ENCODE measurements around the gene SLC6A13.
A peak's percentile ranks its signal among the peaks of the same experiment; 100 is the strongest.

SLC6A13 gene

DNA sequence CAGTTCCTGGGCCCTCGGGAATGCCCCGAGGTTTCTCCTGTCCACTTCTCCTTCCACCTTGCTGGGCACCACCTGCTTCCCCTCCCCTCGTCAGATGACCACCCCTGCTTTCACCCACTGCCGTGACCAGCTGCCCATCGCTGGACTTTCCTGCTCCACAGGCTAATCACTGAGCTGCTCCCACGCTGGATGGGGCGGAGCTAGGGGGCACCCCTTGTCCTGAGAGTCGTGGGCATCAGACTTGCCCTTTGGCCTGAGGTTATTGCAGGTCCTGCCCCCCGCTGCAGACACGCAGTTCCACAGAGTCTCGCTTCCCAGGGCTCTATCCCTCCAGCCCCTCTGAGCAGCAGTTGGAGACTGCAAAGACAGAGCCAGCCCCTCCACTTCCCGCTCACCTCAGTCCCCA is 49.1 kb downstream of the SLC6A13 start:
- DNase-seq, result no peak

DNA sequence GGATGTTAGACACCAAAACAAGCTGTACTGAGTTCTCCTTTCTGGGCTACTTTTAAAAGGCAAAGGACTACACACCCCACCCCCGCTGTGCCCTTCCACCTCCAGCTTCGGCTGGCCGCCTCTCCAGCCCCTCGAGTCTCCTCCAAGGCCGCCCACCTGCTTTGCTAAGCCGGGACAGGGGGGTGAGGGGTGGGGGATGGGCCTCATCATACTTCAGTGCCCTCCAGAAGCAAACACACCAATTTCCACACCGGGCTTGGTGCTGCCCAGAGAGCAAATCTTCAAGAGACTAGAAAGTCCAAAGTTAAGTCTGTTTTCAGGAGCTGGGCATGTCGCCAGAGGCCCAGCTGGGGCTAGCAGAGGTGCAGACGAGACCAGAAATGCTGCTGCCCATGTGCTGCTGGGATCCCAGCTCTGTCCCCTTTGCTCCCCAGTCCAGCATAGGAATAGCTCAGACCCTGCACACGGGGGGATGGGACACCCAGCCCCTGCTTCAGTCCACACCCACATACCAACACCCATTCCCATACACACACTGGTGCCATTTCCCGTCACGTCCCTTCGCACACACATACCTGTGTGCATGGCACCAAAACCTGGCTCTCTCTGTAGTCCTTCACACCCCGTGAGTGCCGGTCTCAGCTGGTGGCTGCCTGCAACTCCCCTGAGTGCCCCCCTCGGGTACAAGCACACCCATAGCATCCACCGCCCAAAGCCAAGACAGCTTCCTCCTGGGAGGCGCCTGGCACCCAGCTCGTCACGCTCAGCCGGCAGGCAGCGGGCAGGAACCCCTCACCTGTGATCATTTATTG is 49.7 kb downstream of the SLC6A13 start:
- DNase-seq, result no peak

DNA sequence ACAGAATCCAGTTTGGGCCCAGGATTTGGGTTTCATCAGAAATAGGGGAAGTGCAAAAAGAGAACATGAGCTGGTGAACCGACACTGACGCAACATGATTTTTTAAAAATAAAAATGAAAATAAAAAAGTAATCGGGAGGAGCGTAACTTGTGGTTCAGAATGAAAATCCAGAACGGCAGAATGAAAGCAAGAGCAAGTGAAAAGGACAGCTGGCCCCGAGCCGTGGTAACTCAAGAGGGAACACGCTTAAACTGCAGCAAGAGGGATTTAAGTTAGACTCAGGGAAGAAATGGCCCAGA is 50.3 kb downstream of the SLC6A13 start:
- DNase-seq, result no peak

DNA sequence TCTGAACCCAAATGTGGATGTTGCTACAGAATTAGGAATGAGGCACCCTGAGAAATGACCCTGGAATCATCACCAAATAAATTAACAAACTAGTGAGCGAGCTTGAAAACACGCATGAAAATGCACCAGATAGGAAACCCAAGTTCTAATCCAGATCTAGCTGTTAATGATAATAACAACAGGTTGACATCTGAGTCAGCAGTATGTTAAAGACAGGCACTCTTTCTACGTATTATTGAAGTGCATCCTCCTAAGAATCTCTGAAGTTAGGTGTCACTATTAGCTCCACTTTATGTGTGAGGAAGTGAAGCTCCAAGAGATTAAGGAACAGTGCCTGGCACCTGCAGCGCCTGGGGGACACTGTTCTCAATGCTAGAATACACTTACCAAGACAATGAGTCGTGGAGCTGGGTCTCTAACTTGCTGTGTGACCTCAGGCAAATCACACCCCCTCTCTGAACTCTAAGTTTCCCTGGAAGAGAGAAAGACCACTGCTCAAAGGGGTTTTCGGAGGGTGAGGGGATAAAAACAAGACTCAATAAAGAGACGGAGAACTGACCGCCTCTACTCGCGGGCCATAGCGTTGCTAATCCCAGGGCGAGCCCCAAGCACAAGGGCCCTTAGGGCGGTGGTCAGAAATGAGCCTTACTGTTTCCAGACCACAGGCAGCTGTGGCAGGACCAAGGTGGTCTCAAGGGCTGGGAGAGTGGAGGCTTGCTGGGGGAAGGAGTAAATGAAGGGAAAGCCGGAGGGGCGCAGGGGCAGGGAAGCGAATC is 50.8 kb downstream of the SLC6A13 start:
- no peak for DNase-seq

DNA sequence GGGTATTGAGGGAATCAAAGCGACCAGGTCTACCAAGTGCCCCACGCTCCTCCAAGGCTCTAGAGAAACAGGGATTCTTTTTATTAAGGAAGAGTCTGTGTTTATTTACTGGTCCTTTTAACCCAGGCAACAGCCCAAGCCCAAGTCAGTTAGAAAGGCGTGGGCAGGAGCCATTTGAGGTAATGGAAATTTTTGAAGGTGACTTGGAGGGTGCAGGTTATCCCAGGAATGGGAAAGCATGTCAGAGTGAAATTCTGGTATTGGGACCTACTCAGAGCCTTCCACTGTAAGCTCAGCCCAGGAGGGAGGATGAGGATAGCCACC is 51.5 kb downstream of the SLC6A13 start:
- DNase-seq, result no peak

DNA sequence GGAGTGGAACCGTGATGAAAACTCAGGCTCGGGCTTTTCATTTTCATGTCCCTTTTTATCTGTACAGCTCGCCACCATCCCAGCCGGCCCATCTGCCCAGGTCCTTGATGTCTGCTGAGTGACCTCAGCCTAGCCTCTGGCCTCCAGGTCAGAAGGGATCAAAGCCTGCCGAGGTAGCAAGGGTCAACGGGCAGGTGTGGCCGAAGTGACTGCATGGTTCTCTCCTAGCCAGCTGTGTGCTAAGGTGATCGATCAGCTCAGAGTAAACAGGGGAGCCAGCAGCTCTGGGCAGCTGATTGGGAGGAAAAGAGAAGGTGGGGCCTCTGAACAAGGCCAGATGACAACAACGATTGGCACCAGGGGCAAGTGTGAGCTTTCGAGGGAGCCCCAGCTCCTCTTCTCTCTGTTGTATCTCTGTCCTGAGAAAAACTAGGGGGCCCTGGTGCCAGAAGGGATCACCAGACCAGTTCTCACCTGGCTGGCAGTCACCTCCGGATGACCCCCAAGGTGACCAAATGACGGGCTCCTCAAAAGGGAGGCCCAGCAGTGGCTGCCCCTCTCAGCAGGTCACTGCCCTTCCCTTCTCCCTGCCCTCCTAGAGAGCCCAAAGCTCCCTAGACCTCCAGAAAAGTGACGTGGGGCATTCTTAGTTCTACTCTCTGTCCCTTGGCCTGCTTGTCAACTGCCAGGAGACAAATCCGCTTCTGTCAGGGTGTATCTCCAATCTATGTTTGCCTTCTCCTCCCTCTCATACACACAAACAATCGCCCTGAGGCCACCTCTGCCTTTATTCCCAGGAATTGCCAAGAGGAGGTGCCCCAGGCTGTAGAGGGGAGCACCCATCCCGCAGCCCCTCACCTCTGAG is 52.1 kb downstream of the SLC6A13 start:
- no peak for DNase-seq

DNA sequence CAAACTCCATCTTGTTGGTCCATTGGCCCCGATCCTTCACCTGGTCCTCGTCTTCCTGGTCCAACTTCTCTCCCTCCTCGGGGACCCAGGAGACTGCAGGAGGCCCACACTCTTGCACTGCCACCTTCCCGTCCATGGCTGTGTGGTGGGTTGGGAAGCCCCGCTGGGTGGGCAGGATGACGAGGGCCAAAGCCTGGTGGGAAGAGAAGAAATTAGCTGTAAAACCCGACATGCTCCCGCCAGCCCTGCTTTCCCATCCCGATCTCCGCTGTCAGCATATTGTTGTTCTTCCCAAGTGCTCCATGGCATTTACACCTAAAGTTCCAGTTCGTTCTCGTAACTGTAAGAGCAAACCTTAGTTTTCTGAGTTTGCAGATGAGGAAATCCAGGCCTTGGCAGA is 52.8 kb downstream of the SLC6A13 start:
- DNase-seq, result no peak

DNA sequence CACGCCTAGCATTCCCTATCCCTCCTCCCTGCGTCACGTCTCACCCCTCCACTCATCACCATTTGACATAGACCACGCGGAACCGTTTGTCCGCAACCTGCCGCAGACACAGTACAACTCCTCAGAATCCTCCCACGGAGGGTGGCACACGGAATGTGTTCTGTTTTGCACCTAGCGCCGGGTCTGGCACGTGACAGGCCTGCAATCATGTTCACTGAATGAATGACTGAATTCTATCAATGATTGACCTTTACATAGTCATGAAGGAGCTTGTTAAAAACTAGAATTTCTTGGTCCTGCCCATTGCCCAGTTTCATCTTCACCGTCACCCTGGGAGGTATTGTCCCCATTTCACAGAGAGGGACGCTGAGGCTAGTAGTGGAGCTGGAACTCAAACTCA is 53.4 kb downstream of the SLC6A13 start:
- no peak for DNase-seq

DNA sequence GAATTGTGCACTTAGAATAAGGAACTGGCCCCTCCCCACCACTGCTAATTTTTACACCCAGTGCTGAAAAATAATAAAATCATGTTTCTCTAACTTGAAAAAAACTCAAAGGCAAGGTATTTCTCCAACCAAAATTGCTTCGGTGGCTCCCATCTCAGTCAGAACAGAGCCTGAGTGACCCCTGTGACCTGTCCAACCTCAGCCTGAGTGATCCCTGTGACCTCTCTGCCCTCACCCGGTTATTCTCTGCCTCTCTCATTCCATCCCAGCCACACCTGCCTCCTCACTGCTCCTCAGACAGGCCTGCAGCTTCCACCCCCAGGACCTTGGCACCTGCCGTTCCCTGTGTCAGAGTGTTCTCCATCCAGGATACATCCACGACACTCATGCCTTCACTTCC is 53.8 kb downstream of the SLC6A13 start:
- no peak for DNase-seq

DNA sequence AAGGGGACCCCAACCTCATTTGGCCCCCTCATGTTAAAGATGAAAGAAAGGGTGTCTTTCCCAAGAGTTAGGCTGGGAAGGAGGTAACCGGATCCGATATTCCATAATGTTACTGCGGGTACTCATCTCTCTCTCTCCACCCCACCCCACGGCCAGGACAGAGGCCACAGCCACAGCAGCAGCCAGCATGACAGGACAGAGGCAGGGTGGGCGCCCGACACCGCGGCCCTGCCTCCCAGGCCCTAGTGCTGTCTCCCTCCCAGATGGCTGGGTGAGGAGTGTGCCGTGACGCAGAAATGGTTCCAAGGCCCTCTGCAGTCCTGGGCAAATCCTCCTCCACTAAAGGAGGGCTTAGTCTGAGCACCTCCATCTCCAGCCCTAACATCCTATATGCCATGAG is 54.8 kb downstream of the SLC6A13 start:
- no peak for DNase-seq

DNA sequence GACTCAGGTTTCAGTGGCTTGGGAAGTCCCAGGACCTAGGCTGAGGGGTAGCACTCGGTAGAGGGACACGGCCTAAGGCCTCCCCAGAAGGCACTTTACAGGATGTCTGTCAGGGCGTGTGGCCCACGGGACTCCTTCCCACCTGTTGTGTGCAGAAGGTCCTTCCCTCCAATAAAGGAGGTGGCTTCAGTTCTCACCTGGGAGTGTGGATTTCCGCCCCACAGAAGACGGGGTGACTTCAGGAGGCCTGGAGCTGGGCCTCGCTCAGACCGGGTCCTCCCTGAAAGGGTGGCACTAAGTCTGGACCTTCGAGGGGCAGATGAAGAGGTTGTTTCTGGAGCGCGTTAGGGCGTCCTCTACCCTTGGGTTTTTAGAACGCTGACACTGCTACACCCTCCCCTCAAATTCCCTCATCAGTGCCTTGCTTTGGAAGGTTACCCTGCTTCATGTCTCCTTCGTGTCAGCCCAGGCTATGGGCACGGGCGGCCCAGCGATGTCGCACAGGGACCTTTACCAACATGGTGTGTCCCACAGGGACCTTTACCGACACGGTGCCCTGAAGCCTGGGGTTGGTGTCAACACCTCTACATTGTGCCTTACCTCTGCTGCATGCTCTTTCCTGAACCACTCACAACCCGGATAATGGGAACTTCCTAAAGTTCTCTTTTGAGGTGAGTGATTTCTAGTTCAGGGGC is 55.7 kb downstream of the SLC6A13 start:
- DNase-seq, result no peak

DNA sequence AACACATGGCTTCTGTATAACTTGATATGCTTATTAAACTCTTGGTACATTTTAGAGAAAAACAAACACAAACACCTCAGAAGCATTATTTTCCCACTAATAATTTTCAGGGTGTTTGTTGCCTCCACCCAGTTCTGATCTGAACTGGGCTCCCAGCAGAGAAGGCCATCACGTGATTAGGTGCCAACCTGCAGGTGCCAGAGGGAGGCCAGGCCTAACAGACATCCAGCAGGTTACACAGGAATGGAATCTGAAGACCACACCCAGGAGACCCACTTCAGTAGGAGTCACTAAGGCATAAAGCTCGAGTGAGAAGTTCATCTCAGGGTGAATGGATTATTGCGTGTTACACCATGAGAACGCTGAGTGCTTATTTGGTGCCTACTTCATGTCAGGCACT is 57.6 kb downstream of the SLC6A13 start:
- no peak for DNase-seq

DNA sequence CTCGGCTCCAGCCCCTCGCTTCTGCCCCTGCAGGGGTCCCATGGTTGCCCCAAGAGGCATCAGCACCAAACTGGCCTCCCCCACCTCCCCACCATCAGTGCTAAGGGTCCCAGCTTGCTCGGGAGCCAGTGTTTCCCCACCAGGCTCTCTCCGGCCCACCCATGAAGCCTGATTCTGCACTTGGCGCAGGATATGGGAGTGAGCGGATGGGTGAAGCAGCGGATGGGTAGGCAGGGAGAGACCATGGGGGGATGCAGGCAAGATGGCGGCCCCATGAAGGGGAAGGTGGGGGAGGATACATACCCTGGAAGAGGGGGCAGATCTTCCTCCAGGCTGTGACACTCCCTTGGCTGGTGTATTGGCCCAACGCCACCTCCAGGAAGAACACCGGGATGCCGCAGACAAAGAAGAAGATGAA is 58.4 kb downstream of the SLC6A13 start:
- no peak for DNase-seq

DNA sequence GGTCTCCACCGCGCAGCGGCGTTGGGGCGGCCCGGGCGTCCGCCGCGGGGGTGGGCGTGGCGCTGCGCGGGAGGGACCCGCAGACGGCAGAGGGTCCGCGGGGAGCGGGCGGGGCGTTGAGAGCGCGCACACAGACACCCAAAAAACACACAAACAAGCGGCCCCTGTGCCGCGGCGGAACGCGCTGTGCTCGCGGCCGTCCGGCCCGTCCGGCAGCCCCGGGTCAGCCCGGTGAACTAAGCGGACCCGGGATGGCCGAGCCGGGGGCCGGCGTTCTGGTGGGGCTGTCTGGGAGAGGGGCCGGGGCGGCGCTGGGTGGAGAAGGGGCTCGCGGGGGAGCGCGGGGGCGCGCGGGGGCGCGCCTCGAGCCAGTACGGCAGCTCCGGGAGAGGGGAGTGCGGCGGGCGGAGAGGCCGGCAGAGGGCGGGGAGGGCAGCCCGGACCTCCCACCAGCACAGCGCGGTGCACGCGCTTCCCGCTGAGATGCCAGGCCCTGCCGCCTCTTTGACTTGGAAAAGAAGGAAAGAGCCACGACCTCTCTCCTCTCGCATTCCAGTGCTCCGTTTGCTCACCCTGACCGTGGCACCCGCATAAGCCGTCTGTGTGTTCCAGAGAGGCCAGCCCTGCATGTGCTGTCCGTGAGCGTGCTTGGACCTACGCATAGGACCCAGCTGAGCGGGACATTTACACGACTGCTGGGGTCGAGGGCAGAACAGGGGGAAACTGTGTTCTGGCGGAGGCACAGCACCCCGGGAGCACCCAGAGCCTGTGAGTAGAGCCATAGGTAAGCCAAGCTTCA is 59.0 kb downstream of the SLC6A13 start:
- DNase-seq, result peak; percentile 70

DNA sequence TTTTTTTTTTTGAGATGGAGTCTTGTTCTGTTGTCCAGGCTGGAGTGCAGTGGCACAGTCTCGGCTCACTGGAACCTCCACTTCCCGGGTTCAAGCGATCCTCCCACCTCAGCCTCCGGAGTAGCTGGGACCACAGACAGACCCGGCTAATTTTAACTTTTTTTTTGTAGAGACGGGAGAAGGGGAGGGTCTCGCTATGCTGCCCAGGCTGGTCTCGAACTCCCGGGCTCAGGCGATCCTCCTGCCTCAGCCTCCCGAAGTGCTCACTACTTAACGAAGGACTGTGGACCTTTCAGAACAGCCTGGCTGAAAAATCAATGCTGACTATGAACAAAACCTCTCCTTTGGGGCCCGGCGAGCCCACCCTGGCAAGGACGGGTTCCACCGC is 59.6 kb downstream of the SLC6A13 start:
- no peak for DNase-seq

DNA sequence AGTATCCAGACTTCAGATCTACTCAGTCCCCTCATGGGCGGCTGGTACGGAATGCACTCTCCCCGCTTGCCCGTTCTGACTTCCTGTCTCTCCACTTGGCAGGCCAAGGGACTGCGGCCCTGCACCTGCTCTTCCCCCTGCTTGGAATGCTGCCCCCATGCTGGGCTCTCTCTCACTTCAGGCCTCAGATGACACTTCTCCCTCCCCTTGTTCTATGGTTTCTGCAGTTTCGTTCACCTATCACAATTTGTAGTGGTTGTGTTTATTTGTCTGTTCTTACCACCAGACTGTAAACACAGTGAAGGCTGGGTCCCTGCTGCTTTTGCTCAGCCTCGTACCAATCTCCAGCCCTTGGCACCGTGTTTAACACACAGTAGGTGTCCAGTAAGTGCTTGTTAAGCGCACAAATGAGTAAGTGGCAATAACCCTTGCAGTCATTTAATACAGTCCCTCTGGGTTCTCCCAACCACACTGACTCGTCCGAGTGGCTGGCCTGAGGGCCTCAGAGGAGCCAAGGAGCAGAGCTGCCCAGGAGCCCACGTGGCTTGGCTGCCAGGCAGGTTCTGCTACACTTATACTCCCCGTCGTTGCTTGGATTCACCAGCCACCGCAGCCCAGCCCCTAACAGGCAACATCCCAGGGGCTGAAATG is 60.4 kb downstream of the SLC6A13 start:
- DNase-seq, result no peak

DNA sequence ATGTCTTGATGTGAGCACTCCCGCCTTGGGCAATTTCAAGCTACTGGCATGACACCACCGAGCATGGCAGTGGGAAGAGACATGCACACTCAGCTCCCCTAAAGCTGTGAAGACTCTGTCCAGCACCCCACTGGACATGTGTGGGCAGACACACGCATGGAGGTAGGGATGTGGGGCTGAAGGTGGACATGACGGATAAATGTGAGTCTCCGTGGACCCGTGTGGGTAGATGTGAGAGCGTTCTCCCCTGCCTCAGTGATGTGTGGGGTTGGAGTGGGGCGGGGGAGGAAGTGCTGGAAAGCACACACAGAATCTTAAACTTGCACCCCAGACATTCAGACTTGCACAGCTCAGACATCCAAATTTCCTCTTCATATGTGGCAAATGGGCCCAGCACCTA is 61.3 kb downstream of the SLC6A13 start:
- no peak for DNase-seq

DNA sequence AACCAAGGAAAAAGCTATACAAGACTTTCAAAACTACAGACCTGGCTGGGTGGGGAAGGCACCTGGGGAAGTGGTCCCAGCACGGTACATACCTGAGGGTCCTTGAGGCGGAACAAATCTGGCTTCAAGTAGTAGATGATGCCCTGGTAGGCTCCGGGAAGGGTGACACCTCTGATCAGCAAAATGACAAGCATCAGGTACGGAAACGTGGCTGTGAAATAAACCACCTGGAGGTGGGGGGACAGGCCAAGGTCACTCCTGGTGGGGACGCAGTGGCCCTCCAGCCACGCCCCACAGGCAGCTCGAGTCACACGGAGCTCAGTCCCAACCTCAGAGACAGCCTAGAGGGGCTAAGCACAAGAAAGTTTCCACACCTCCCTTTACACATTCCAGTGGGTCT is 63.9 kb downstream of the SLC6A13 start:
- no peak for DNase-seq

DNA sequence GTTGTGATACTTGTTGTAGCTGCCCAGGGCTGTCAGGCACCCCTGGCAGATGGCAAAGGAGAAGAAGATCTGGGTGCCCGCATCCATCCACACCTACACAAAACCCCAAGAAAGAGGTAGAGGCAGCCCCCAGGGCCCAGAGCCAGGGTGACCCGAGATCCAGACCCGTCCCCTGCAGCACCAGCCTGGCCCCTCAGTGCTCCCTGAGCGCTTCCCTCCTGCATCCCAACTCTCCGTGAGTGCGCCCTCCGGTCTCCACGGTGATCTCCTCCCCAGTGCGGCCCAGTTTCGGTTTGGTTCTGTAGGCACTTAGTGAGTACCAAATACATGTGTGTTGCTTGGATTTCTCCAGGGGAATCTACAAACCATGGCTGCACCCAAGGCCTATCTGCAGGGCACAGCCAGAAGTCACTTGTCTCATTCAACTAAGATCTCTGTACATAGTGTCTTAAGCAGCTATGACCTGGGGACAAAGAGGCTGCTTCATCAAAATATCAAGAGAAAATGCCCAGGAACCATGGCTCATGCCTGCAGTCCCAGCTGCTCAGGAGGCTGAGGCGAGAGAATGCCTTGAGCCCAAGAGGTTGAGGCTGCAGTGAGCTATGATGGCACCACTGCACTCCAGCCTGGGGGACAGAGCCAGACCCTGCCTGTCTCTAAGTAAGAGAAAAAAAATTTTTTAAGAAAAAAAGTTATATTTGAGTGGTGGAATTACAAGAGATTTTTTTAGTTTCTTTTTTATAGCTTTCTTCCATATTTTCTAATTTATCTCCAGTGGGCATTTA is 64.5 kb downstream of the SLC6A13 start:
- DNase-seq, result no peak

DNA sequence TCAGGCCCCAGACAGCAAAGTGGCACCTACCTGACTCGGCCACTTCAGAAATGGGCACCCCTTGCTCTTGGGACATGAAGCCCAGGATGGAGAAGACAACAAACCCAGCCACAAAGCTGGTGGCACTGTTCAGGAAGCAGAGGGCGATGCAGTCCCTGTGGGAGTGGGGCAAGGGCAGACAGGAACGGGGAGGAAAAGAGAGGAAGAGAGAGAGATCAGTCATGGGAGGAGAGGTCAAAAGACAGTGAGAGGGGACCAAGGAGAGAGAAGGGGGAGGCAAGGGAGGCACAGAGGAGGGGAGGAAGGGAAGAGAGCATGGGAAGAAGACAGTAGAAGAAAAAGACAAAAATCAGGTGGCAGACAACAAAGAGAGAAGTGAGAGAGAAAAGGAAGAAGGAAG is 65.3 kb downstream of the SLC6A13 start:
- no peak for DNase-seq

DNA sequence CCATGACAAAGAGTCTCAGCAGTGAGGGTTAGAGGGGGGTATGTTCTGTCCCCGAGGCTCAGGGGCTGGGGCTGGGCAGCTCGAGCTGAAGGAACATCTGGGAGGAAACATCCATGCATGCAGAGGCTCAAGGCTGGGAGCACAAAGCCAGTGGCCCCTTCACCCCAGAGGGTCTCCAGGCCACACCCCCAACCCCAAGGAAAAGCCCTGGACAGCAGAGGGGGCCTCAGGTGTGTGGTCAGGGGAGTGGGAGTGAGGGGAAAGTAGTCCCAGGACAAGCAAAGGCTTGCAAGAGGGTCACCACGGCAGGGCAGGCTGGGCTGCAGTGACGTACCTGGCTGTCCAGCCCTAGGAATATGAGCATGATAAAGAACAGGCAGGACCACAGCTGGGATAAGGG is 66.2 kb downstream of the SLC6A13 start:
- DNase-seq, result no peak

Measured in right forelimb (tissue), 1 donor.